PC-3 (cell line): Measurements from ENCODE around the gene PRPF40A. TPM values are rescaled to one million over a fixed set of nuclear protein-coding genes. Genes with fewer than 3 reads are reported as not detected.

Experiments
- ATAC-seq: fragments of 200-7000 bp; cut with Tn5 transposase; 2 replicates; pipeline ENCODE4 v1.9.1; 2020; ENCODE audit warnings: mild to moderate bottlenecking, moderate library complexity
- BruUV-seq: library from RNA; stranded (reverse); fragments of 400-500 nt; replicated peaks from 2 replicates; lab custom pipeline; 2021; lab: Mats Ljungman, UMichigan
- CTCF ChIA-PET: fragments of 300-600 bp; sonication (Branson Sonifier 250); formaldehyde crosslinking; loops from one replicate; lab custom pipeline; 2022; ENCODE audit warnings: antibody characterized with exemption; lab: Charles Lee
- POLR2A ChIA-PET: fragments of 300-600 bp; sonication (Branson Sonifier 250); formaldehyde crosslinking; loops from one replicate; lab custom pipeline; 2022; ENCODE audit warnings: antibody characterized with exemption; ENCODE audit not compliant: unreplicated experiment; lab: Charles Lee
- DNase-seq: peaks from one replicate; pipeline ENCODE4 v3.0.0-alpha.2; 2015
- H2AFZ ChIP-seq: fragments of 300-600 bp; sonication (generic); 2 replicates; pipeline ENCODE4 v1.6.0; 2016; ENCODE audit warnings: antibody characterized with exemption, low read length
- H3F3A ChIP-seq: fragments of 300-600 bp; sonication (generic); one replicate; pipeline ENCODE4 v1.6.0; 2017; ENCODE audit warnings: antibody characterized with exemption, low read length, control low read depth, mild to moderate bottlenecking; ENCODE audit not compliant: unreplicated experiment
- H3K27ac ChIP-seq: fragments of 300-600 bp; sonication (generic); 2 replicates; pipeline ENCODE4 v1.5.1; 2016; ENCODE audit warnings: mild to moderate bottlenecking, low read length
- H3K27me3 ChIP-seq: fragments of 300-600 bp; sonication (generic); 2 replicates; pipeline ENCODE4 v1.6.1; 2016; ENCODE audit warnings: low read length, mixed read lengths
- H3K36me3 ChIP-seq: fragments of 300-600 bp; sonication (generic); 2 replicates; pipeline ENCODE4 v1.6.1; 2016; ENCODE audit warnings: low read depth, mixed run types, low read length, mixed read lengths
- H3K4me1 ChIP-seq: fragments of 300-600 bp; sonication (generic); 2 replicates; pipeline ENCODE4 v1.5.1; 2016; ENCODE audit warnings: low read length; ENCODE audit not compliant: insufficient read depth
- H3K4me2 ChIP-seq: fragments of 300-600 bp; sonication (generic); 2 replicates; pipeline ENCODE4 v1.6.0; 2016; ENCODE audit warnings: low read length
- H3K4me3 ChIP-seq: fragments of 300-600 bp; sonication (generic); 2 replicates; pipeline ENCODE4 v1.5.1; 2016; ENCODE audit warnings: mild to moderate bottlenecking, low read length, mixed read lengths
- H3K79me2 ChIP-seq: fragments of 300-600 bp; sonication (generic); 2 replicates; pipeline ENCODE4 v1.6.1; 2017; ENCODE audit warnings: low read length, mixed read lengths
- H3K9ac ChIP-seq: fragments of 300-600 bp; sonication (generic); 2 replicates; pipeline ENCODE4 v1.6.0; 2016; ENCODE audit warnings: mild to moderate bottlenecking, low read length
- H3K9me2 ChIP-seq: fragments of 300-600 bp; sonication (generic); replicated peaks from 2 replicates; pipeline ENCODE4 v1.6.1; 2016; ENCODE audit warnings: mixed run types, low read length, mixed read lengths
- H3K9me3 ChIP-seq: fragments of 300-600 bp; sonication (generic); 2 replicates; pipeline ENCODE4 v1.6.1; 2016; ENCODE audit warnings: low read length, mixed read lengths
- H4K20me1 ChIP-seq: fragments of 300-600 bp; sonication (generic); 2 replicates; pipeline ENCODE4 v1.6.1; 2016; ENCODE audit warnings: low read length, mixed read lengths
- EZH2 ChIP-seq: fragments of 300-600 bp; sonication (generic); IDR thresholded peaks from one replicate; pipeline ENCODE4 v1.6.1; 2017; ENCODE audit warnings: antibody characterized with exemption, mild to moderate bottlenecking, low read length; ENCODE audit not compliant: unreplicated experiment
- EZH2phosphoT487 ChIP-seq: fragments of 300-600 bp; sonication (generic); IDR thresholded peaks from 2 replicates; pipeline ENCODE4 v1.6.1; 2018; ENCODE audit warnings: mild to moderate bottlenecking, antibody characterized with exemption, low read length, borderline replicate concordance
- intact Hi-C: fragments of 100-400 bp; cut with micrococcal nuclease; formaldehyde crosslinking; loops from 2 replicates; pipeline ENCODE4 v1.9.0; 2023
- total RNA-seq: library from RNA; depleted of rRNA; stranded (reverse); fragments of >200 nt; gene quantifications from 2 replicates; pipeline ENCODE4 v1.2.3, GENCODE V29; 2014
- TF ChIP-seq, protein P1 (sequence below): fragments of 300-600 bp; sonication (generic); conservative IDR thresholded peaks from 2 replicates; pipeline ENCODE4 v1.5.1; 2017; ENCODE audit warnings: antibody characterized with exemption, low read depth, mild to moderate bottlenecking, low read length

Gene PRPF40A
- total RNA-seq, 1 experiment from 2014 or later: 140 TPM

GRCh38 chr2:152651834-152652233, 65.4 kb downstream of the PRPF40A start:
- intact Hi-C loops: no loop called here

DNA sequence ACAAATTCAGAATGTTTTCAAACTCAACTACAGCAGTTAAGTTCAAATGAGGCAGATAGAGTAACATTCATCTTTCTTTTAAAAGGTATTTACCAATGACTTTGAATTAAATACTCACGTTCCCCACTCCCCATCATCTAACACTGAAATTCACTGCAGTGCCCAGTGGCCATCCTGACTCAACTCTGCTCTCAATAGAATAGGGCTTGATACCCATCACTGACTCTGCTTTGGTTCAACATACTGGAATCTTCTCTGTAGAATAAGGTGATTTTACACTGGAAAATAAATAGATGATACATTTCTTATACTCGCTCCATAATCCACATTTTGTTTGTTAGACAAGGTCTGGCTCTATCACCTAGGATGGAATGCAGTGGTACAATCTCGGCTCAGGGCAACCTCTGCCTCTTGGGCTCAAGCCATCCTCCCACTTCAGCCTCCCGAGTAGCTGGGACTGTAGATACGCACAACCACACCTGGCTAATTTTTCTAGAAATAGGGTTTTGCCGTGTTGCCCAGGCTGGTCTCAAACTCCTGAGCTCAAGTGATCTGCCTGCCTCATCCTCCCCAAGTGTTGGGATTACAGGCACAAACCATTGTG, 66.4 kb downstream of the PRPF40A start:
- Histone ChIP-seq H3K36me3 (peaks cover 25% of the 10 kb centered on the region), H4K20me1 (no peaks in the 10 kb centered on the region), H3K4me3 (no peak overlapping the region), H2AFZ (no peak overlapping the region), H3K79me2 (no peaks in the 10 kb centered on the region), H3K27me3 (no peaks in the 10 kb centered on the region), H3K27ac (no peak overlapping the region), H3K9ac (no peak overlapping the region), H3K9me2 (no peaks in the 10 kb centered on the region), H3K9me3 (no peaks in the 10 kb centered on the region), H3F3A (peaks cover 3% of the 10 kb centered on the region), H3K4me1 (peaks cover 20% of the 10 kb centered on the region), H3K4me2 (no peak overlapping the region)
- ATAC-seq: no peak
- no peak for DNase-seq
- POLR2A ChIA-PET: no interaction called here
- TF ChIP-seq EZH2phosphoT487 (no peak), EZH2 (no peak)
- TF ChIP-seq, protein P1, sequence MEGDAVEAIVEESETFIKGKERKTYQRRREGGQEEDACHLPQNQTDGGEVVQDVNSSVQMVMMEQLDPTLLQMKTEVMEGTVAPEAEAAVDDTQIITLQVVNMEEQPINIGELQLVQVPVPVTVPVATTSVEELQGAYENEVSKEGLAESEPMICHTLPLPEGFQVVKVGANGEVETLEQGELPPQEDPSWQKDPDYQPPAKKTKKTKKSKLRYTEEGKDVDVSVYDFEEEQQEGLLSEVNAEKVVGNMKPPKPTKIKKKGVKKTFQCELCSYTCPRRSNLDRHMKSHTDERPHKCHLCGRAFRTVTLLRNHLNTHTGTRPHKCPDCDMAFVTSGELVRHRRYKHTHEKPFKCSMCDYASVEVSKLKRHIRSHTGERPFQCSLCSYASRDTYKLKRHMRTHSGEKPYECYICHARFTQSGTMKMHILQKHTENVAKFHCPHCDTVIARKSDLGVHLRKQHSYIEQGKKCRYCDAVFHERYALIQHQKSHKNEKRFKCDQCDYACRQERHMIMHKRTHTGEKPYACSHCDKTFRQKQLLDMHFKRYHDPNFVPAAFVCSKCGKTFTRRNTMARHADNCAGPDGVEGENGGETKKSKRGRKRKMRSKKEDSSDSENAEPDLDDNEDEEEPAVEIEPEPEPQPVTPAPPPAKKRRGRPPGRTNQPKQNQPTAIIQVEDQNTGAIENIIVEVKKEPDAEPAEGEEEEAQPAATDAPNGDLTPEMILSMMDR: no peak
- intact Hi-C loops: no loop called here
- CTCF ChIA-PET: no interaction called here
- no TSS peak for BruUV-seq

More at GRCh38 chr2:152651834-152652233, 65.4 kb downstream of the PRPF40A start:
- POLR2A ChIA-PET: no interaction called here
- CTCF ChIA-PET: no interaction called here
- Histone ChIP-seq H3K4me2 (no peak overlapping the region), H4K20me1 (no peaks in the 10 kb centered on the region), H3K9me3 (no peaks in the 10 kb centered on the region), H3K36me3 (peaks cover 32% of the 10 kb centered on the region), H2AFZ (no peak overlapping the region), H3F3A (peaks cover 3% of the 10 kb centered on the region), H3K27ac (no peak overlapping the region), H3K4me1 (peaks cover 14% of the 10 kb centered on the region), H3K9ac (no peak overlapping the region), H3K4me3 (no peak overlapping the region), H3K9me2 (no peaks in the 10 kb centered on the region), H3K79me2 (no peaks in the 10 kb centered on the region), H3K27me3 (no peaks in the 10 kb centered on the region)
- ATAC-seq: no peak
- BruUV-seq: no TSS peak
- DNase-seq: no peak
- TF ChIP-seq EZH2 (no peak), EZH2phosphoT487 (no peak)
- TF ChIP-seq, protein P1: no peak

DNA sequence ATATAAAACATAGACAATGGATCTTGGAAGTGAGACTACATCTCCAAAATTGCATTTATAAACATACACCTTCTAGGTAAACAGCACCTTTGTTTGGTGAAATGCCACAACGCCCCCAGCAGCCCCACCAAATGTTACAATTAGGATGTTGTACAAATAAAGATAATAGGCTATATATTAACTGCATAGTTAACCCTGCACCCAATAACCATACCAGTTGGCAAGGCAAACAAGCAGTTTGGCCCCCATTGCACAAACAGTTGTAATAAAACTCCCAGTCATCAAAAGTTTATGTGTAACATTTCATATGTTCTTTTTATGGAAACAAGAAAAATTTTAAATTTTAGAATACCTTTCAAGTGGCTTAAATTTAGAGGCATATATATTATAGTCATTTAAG, 67.3 kb downstream of the PRPF40A start:
- intact Hi-C loops: no loop called here
- no TSS peak for BruUV-seq
- peaks cover 20% of the 10 kb centered on the region for H3K4me1 ChIP-seq

More for the DNA sequence above, 67.3 kb downstream of the PRPF40A start:
- H3K9me2 ChIP-seq: no peaks in the 10 kb centered on the region
- H4K20me1 ChIP-seq: no peaks in the 10 kb centered on the region
- no peak overlapping the region for H3K4me3 ChIP-seq
- no peak overlapping the region for H3K9ac ChIP-seq
- ChIA-PET POLR2A (no interaction called here), CTCF (no interaction called here)
- peaks cover 21% of the 10 kb centered on the region; the same call in 1 of the 2 replicates for H3K36me3 ChIP-seq
- no peaks in the 10 kb centered on the region for H3K9me3 ChIP-seq
- ATAC-seq: no peak
- TF ChIP-seq EZH2phosphoT487: no peak
- no peak for TF ChIP-seq EZH2
- TF ChIP-seq, protein P1: no peak
- no peak overlapping the region for H3K4me2 ChIP-seq
- no peak overlapping the region for H3K27ac ChIP-seq
- H3F3A ChIP-seq: peaks cover 3% of the 10 kb centered on the region
- H3K79me2 ChIP-seq: no peaks in the 10 kb centered on the region
- H2AFZ ChIP-seq: no peak overlapping the region
- DNase-seq: no peak
- no peaks in the 10 kb centered on the region for H3K27me3 ChIP-seq
